Measurements from ENCODE around the gene HSPA12B.
"Not testable (repeated sequence)": the region's sequence is repeated elsewhere in the genome, so short reads cannot be mapped to it uniquely, and the experiment has no call there.

HSPA12B gene

GRCh38 chr20:3785240-3786125 lies 53.0 kb downstream of the HSPA12B start:
- H3K27ac ChIP-seq (ENCODE audit: low read depth, low read length), result no peak overlapping the region

GRCh38 chr20:3786126-3786484 lies 53.6 kb downstream of the HSPA12B start:
- no peak overlapping the region for H3K27ac ChIP-seq (ENCODE audit: low read depth, low read length)
- peaks cover 7% of the 10 kb centered on the region; the same call in 1 of the 2 replicates for H3K36me3 ChIP-seq (ENCODE audit: insufficient read depth, low read length)
- H3K27me3 ChIP-seq (ENCODE audit: insufficient read depth, low read length), result peaks cover 17% of the 10 kb centered on the region
- 3% methylated on average over 35 of the region's 35 CpGs for WGBS
- H3K9me3 ChIP-seq (ENCODE audit: insufficient read depth, low read depth, low read length), result no peaks in the 10 kb centered on the region
- H3K4me3 ChIP-seq (ENCODE audit: low read length), result peak overlapping the region; percentile 88
- H3K9ac ChIP-seq (ENCODE audit: low read depth, low read length), result peak overlapping the region; percentile 86
- 0 out of 2 replicates have a peak, but pooled peaks cover 5% of the 10 kb centered on the region for H3K4me1 ChIP-seq (ENCODE audit: insufficient read depth, low read length)

More at GRCh38 chr20:3785240-3786125, 53.0 kb downstream of the HSPA12B start:
- peak overlapping the region; percentile 88 for H3K4me3 ChIP-seq (ENCODE audit: low read length)
- 55% methylated on average over 79 of the region's 79 CpGs for WGBS
- H3K9ac ChIP-seq (ENCODE audit: low read depth, low read length), result peak overlapping the region; percentile 86
- peaks cover 7% of the 10 kb centered on the region; the same call in 1 of the 2 replicates for H3K36me3 ChIP-seq (ENCODE audit: insufficient read depth, low read length)
- H3K4me1 ChIP-seq (ENCODE audit: insufficient read depth, low read length), result peaks cover 9% of the 10 kb centered on the region; the same call in 1 of the 2 replicates
- H3K27me3 ChIP-seq (ENCODE audit: insufficient read depth, low read length), result peaks cover 20% of the 10 kb centered on the region
- H3K9me3 ChIP-seq (ENCODE audit: insufficient read depth, low read depth, low read length), result no peaks in the 10 kb centered on the region

- Histone ChIP-seq H3K4me3 (ENCODE audit: low read length) (peak within 1 kb of the TSS; percentile 88), H3K27me3 (ENCODE audit: insufficient read depth, low read length) (peaks cover 17% of the 10 kb centered on the region), H3K27ac (ENCODE audit: low read depth, low read length) (no peak within 1 kb of the TSS), H3K9me3 (ENCODE audit: insufficient read depth, low read depth, low read length) (no peaks in the 10 kb centered on the region), H3K36me3 (ENCODE audit: insufficient read depth, low read length) (peaks cover 7% of the 10 kb centered on the region; the same call in 1 of the 2 replicates), H3K4me1 (ENCODE audit: insufficient read depth, low read length) (0 out of 2 replicates have a peak, but pooled peaks cover 5% of the 10 kb centered on the region), H3K9ac (ENCODE audit: low read depth, low read length) (peak within 1 kb of the TSS; percentile 86)
- 3% methylated on average over 66 of the region's 70 CpGs for WGBS
These were observed 54.3 kb downstream of the HSPA12B start, which contains the start of gene CENPB for GRCh38 chr20:3786665-3787323. Gene CENPB, minus strand, starts transcription at chr20:3786740. Its CDS starts 257 bp downstream, at chr20:3786483.

GRCh38 chr20:3787324-3788014 lies 55.0 kb downstream of the HSPA12B start:
- Histone ChIP-seq H3K4me1 (ENCODE audit: insufficient read depth, low read length) (0 out of 2 replicates have a peak, but pooled peaks cover 5% of the 10 kb centered on the region), H3K36me3 (ENCODE audit: insufficient read depth, low read length) (peaks cover 7% of the 10 kb centered on the region; the same call in 1 of the 2 replicates), H3K4me3 (ENCODE audit: low read length) (peak overlapping the region; percentile 52), H3K27ac (ENCODE audit: low read depth, low read length) (no peak overlapping the region), H3K9me3 (ENCODE audit: insufficient read depth, low read depth, low read length) (no peaks in the 10 kb centered on the region), H3K27me3 (ENCODE audit: insufficient read depth, low read length) (peaks cover 17% of the 10 kb centered on the region), H3K9ac (ENCODE audit: low read depth, low read length) (no peak overlapping the region)
- WGBS, result 88% methylated on average over 4 of the region's 5 CpGs

- Histone ChIP-seq H3K4me1 (ENCODE audit: insufficient read depth, low read length) (0 out of 2 replicates have a peak, but pooled peaks cover 5% of the 10 kb centered on the region), H3K9ac (ENCODE audit: low read depth, low read length) (no peak overlapping the region), H3K4me3 (ENCODE audit: low read length) (no peak overlapping the region), H3K36me3 (ENCODE audit: insufficient read depth, low read length) (peaks cover 7% of the 10 kb centered on the region; the same call in 1 of the 2 replicates), H3K27ac (ENCODE audit: low read depth, low read length) (no peak overlapping the region), H3K9me3 (ENCODE audit: insufficient read depth, low read depth, low read length) (no peaks in the 10 kb centered on the region), H3K27me3 (ENCODE audit: insufficient read depth, low read length) (peaks cover 17% of the 10 kb centered on the region)
- 70% methylated on average over 4 of the region's 4 CpGs for WGBS
These were observed 56.2 kb downstream of the HSPA12B start for GRCh38 chr20:3788685-3789155.

- 95% methylated on average over 4 of the region's 4 CpGs for WGBS
- H3K27ac ChIP-seq (ENCODE audit: low read depth, low read length); H3K36me3 ChIP-seq (ENCODE audit: insufficient read depth, low read length): not testable (repeated sequence)
These were observed 56.7 kb downstream of the HSPA12B start for GRCh38 chr20:3789201-3789600.

GRCh38 chr20:3794168-3794567 lies 61.7 kb downstream of the HSPA12B start:
- H3K27ac ChIP-seq (ENCODE audit: low read depth, low read length); H3K9me3 ChIP-seq (ENCODE audit: insufficient read depth, low read depth, low read length): not testable (repeated sequence)
- 100% methylated on average over 1 of the region's 3 CpGs for WGBS

More at GRCh38 chr20:3789201-3789600, 56.7 kb downstream of the HSPA12B start:
- H3K9ac ChIP-seq (ENCODE audit: low read depth, low read length); H3K4me3 ChIP-seq (ENCODE audit: low read length); H3K4me1 ChIP-seq (ENCODE audit: insufficient read depth, low read length); H3K9me3 ChIP-seq (ENCODE audit: insufficient read depth, low read depth, low read length): not testable (repeated sequence)
- H3K27me3 ChIP-seq (ENCODE audit: insufficient read depth, low read length), result peaks cover 17% of the 10 kb centered on the region

GRCh38 chr20:3794701-3795420 lies 62.4 kb downstream of the HSPA12B start:
- H3K9ac ChIP-seq (ENCODE audit: low read depth, low read length), result no peak overlapping the region
- WGBS, result 87% methylated on average over 24 of the region's 25 CpGs
- no peak overlapping the region for H3K27ac ChIP-seq (ENCODE audit: low read depth, low read length)
- H3K9me3 ChIP-seq (ENCODE audit: insufficient read depth, low read depth, low read length), result no peaks in the 10 kb centered on the region
- peak overlapping the region; percentile 75 for H3K4me3 ChIP-seq (ENCODE audit: low read length)
- peaks cover 10% of the 10 kb centered on the region; the same call in 1 of the 2 replicates for H3K27me3 ChIP-seq (ENCODE audit: insufficient read depth, low read length)
- H3K4me1 ChIP-seq (ENCODE audit: insufficient read depth, low read length), result peaks cover 28% of the 10 kb centered on the region
- H3K36me3 ChIP-seq (ENCODE audit: insufficient read depth, low read length), result peaks cover 3% of the 10 kb centered on the region; the same call in 1 of the 2 replicates

More at GRCh38 chr20:3794168-3794567, 61.7 kb downstream of the HSPA12B start:
- peaks cover 23% of the 10 kb centered on the region for H3K4me1 ChIP-seq (ENCODE audit: insufficient read depth, low read length)
- H3K4me3 ChIP-seq (ENCODE audit: low read length); H3K36me3 ChIP-seq (ENCODE audit: insufficient read depth, low read length); H3K9ac ChIP-seq (ENCODE audit: low read depth, low read length); H3K27me3 ChIP-seq (ENCODE audit: insufficient read depth, low read length): not testable (repeated sequence)

GRCh38 chr20:3795511-3796468 lies 63.3 kb downstream of the HSPA12B start, which contains the start of gene CDC25B:
Gene CDC25B, plus strand, starts transcription at chr20:3796310. Its CDS starts 222 bp downstream, at chr20:3796532.
- H3K4me1 ChIP-seq (ENCODE audit: insufficient read depth, low read length), result peaks cover 36% of the 10 kb centered on the region

More at GRCh38 chr20:3795511-3796468, 63.3 kb downstream of the HSPA12B start, which contains the start of gene CDC25B:
- H3K9ac ChIP-seq (ENCODE audit: low read depth, low read length), result peak within 1 kb of the TSS; percentile 71
- peaks cover 10% of the 10 kb centered on the region; the same call in 1 of the 2 replicates for H3K27me3 ChIP-seq (ENCODE audit: insufficient read depth, low read length)
- peak within 1 kb of the TSS; percentile 75 for H3K4me3 ChIP-seq (ENCODE audit: low read length)
- peaks cover 3% of the 10 kb centered on the region; the same call in 1 of the 2 replicates for H3K36me3 ChIP-seq (ENCODE audit: insufficient read depth, low read length)
- H3K9me3 ChIP-seq (ENCODE audit: insufficient read depth, low read depth, low read length), result no peaks in the 10 kb centered on the region
- 2% methylated on average over 55 of the region's 69 CpGs for WGBS
- H3K27ac ChIP-seq (ENCODE audit: low read depth, low read length), result peak within 1 kb of the TSS; percentile 29; the same call in 1 of the 2 replicates

Data from HUES64 (cell line).